Metanephros (tissue), 2 donors: Measurements from ENCODE around the gene C1orf185. TPM values are rescaled to one million over a fixed set of nuclear protein-coding genes. Genes with fewer than 3 reads are reported as not detected.

Source experiments
- small RNA-seq: library from RNA; depleted of rRNA; stranded (forward); fragments of <200 nt; gene quantifications from one replicate; pipeline ENCODE3, GENCODE V24; 2014; ENCODE audit warnings: low replicate concordance
- total RNA-seq: library from RNA; depleted of rRNA; stranded (reverse); fragments of >200 nt; gene quantifications from one replicate; pipeline ENCODE4 v1.2.3, GENCODE V29; 2014

Gene C1orf185
- not detected for total RNA-seq

DNA sequence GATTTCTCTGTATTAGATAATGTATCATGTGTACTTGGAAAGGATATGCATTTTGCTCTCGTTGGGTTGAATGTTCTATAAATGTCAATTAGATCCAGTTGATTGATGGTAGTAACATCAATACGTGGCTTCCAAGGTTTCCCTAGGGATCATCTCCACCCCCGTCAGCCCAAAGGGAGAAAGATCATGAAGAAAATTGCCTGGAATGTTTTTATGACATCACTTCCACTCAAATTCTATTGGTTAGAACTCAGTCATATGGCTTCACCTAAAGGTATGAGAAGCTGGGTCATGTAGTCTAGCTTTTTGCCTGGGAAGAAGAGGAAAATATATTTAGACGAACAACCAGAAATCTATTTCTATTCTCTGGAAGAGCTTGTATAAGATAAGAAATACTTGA, at the start of gene C1orf185:
Gene C1orf185, plus strand, starts transcription at position 253 of the 400 bp plus-strand sequence. Its CDS starts 6 bp downstream, at position 259.

Small RNA genes lying within 50 kb of the gene (small RNA-seq; reads per million reads assigned to genes)
- not detected for gene MIR4421
- not detected for gene MIR6500
- not detected for gene RF00019

Other genes with a start within 250 kb of the C1orf185 start
- gene FAF1, start 142.0 kb upstream of the C1orf185 start, total RNA-seq = 40.8 TPM
- gene CDKN2C, start 132.0 kb upstream of the C1orf185 start, total RNA-seq = 12.4 TPM
- gene RNF11, start 134.0 kb downstream of the C1orf185 start, total RNA-seq = 74.7 TPM
- 9.6 TPM for gene TTC39A, start 228.3 kb downstream of the C1orf185 start, total RNA-seq